Stimulated activated CD8-positive, alpha-beta memory T cell treated with anti-CD3 and anti-CD28 coated beads, Interleukin-4, amount 100 ng/mL, for 1 hour (primary cell): ENCODE results near the gene ANKRD40CL.
A peak's percentile ranks its signal among the peaks of the same experiment; 100 is the strongest.

Source experiments
- DNase-seq, 2 donors: peaks; one replicate each; pipeline ENCODE4 v3.0.0-alpha.2; 2020; ENCODE audit warnings: low read depth in 2 of 2, low spot score in 1 of 2

ANKRD40CL gene

GRCh38 chr17:50719144-50719923, 48.0 kb downstream of the ANKRD40CL start, which contains the start of gene LUC7L3:
Gene LUC7L3, plus strand, starts transcription at chr17:50719603. Its CDS starts 130 bp downstream, at chr17:50719733.
- DNase-seq, result peak; percentile 83 to 84

GRCh38 chr17:50715471-50715870, 51.8 kb downstream of the ANKRD40CL start:
- DNase-seq, result no peak

GRCh38 chr17:50712641-50713040, 54.7 kb downstream of the ANKRD40CL start:
- no peak for DNase-seq
